ENCODE data around the gene SLIT1.

Gene SLIT1

GRCh38 chr10:97034301-97034700, 151.5 kb downstream of the SLIT1 start:
- TF ChIP-seq CEBPB (IDR thresholded peaks at IDR 0.05) (no peak), EGR1 (IDR thresholded peaks at IDR 0.05) (no peak), MAX (IDR thresholded peaks at IDR 0.05) (no peak), TAF1 (IDR thresholded peaks at IDR 0.05; ENCODE audit: low read depth) (no peak), FOXM1 (IDR thresholded peaks at IDR 0.05; ENCODE audit: borderline replicate concordance, low read depth) (no peak), CREB1 (IDR thresholded peaks at IDR 0.05; ENCODE audit: low read depth) (no peak), ZBTB7A (IDR thresholded peaks at IDR 0.05; ENCODE audit: low read depth) (no peak)
- TF ChIP-seq, protein P1, sequence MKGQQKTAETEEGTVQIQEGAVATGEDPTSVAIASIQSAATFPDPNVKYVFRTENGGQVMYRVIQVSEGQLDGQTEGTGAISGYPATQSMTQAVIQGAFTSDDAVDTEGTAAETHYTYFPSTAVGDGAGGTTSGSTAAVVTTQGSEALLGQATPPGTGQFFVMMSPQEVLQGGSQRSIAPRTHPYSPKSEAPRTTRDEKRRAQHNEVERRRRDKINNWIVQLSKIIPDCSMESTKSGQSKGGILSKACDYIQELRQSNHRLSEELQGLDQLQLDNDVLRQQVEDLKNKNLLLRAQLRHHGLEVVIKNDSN (IDR thresholded peaks at IDR 0.05) = no peak

DNA sequence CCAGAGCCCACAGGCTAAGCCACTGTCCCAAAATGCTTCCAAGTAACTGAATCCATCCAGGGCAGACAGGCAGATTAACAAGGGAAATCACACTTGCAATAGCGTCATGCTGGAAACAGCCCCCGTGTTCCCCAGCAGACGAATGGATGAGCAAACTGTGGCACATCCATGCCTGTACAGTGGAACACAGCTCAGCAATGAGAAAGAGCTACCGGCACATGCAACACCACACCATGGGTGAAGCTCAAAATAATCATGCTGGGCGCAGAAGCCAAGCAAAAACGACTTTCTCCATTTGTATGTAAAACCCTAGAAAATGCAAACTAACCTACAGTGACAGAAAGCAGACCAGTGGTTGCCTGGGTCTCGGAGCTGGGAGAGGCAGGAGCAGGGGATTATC, 153.1 kb downstream of the SLIT1 start:
- TF ChIP-seq EGR1 (IDR thresholded peaks at IDR 0.05) (no peak), ZBTB7A (IDR thresholded peaks at IDR 0.05; ENCODE audit: low read depth) (no peak), FOXM1 (IDR thresholded peaks at IDR 0.05; ENCODE audit: borderline replicate concordance, low read depth) (no peak), TAF1 (IDR thresholded peaks at IDR 0.05; ENCODE audit: low read depth) (no peak), RAD21 (IDR thresholded peaks at IDR 0.05; ENCODE audit: low read depth) (no peak), TEAD4 (IDR thresholded peaks at IDR 0.05) (no peak), EP300 (IDR thresholded peaks at IDR 0.05; ENCODE audit: borderline replicate concordance) (no peak), NFIC (IDR thresholded peaks at IDR 0.05) (no peak), CEBPB (IDR thresholded peaks at IDR 0.05) (no peak), TCF12 (IDR thresholded peaks at IDR 0.05; ENCODE audit: low read depth) (no peak), CREB1 (IDR thresholded peaks at IDR 0.05; ENCODE audit: low read depth) (no peak)
- TF ChIP-seq, protein P1 (IDR thresholded peaks at IDR 0.05) = no peak

DNA sequence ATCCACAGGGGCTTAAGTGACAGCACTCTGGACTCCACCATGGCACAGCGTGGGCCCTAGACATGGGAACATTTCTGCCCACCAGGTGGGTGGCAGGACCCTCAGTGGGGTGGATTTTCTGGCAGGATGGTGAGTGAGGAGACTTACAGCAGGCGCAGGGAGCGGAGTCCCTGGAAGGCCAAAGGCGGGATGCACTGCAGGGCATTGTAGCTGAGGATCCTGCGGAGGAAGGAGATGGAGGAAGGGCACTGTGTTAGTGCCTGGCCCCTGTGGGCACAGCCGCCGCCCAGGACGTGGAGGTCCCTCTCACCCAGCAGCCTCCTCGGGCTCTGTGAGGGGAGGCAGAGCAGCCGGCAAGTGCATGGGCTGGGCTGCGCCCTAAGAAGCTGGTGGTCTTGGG, 154.3 kb downstream of the SLIT1 start:
- TF ChIP-seq EGR1 (IDR thresholded peaks at IDR 0.05) = no peak
- no peak for TF ChIP-seq TAF1 (IDR thresholded peaks at IDR 0.05; ENCODE audit: low read depth)
- TF ChIP-seq CREB1 (IDR thresholded peaks at IDR 0.05; ENCODE audit: low read depth) = no peak
- no peak for TF ChIP-seq MAX (IDR thresholded peaks at IDR 0.05)
- TF ChIP-seq TCF12 (IDR thresholded peaks at IDR 0.05; ENCODE audit: low read depth) = no peak
- no peak for TF ChIP-seq TEAD4 (IDR thresholded peaks at IDR 0.05)
- TF ChIP-seq, protein P2, sequence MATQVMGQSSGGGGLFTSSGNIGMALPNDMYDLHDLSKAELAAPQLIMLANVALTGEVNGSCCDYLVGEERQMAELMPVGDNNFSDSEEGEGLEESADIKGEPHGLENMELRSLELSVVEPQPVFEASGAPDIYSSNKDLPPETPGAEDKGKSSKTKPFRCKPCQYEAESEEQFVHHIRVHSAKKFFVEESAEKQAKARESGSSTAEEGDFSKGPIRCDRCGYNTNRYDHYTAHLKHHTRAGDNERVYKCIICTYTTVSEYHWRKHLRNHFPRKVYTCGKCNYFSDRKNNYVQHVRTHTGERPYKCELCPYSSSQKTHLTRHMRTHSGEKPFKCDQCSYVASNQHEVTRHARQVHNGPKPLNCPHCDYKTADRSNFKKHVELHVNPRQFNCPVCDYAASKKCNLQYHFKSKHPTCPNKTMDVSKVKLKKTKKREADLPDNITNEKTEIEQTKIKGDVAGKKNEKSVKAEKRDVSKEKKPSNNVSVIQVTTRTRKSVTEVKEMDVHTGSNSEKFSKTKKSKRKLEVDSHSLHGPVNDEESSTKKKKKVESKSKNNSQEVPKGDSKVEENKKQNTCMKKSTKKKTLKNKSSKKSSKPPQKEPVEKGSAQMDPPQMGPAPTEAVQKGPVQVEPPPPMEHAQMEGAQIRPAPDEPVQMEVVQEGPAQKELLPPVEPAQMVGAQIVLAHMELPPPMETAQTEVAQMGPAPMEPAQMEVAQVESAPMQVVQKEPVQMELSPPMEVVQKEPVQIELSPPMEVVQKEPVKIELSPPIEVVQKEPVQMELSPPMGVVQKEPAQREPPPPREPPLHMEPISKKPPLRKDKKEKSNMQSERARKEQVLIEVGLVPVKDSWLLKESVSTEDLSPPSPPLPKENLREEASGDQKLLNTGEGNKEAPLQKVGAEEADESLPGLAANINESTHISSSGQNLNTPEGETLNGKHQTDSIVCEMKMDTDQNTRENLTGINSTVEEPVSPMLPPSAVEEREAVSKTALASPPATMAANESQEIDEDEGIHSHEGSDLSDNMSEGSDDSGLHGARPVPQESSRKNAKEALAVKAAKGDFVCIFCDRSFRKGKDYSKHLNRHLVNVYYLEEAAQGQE (IDR thresholded peaks at IDR 0.05; ENCODE audit: low read depth) = no peak
- TF ChIP-seq CEBPB (IDR thresholded peaks at IDR 0.05) = no peak
- TF ChIP-seq YY1 (IDR thresholded peaks at IDR 0.05; ENCODE audit: low read depth) = no peak
- no peak for TF ChIP-seq RAD21 (IDR thresholded peaks at IDR 0.05; ENCODE audit: low read depth)
- TF ChIP-seq, protein P1 (IDR thresholded peaks at IDR 0.05) = no peak
- no peak for TF ChIP-seq ZBTB7A (IDR thresholded peaks at IDR 0.05; ENCODE audit: low read depth)
- no peak for TF ChIP-seq NFIC (IDR thresholded peaks at IDR 0.05)
- no peak for TF ChIP-seq FOXM1 (IDR thresholded peaks at IDR 0.05; ENCODE audit: borderline replicate concordance, low read depth)
- TF ChIP-seq EP300 (IDR thresholded peaks at IDR 0.05; ENCODE audit: borderline replicate concordance) = no peak

GRCh38 chr10:97030894-97031293, 154.9 kb downstream of the SLIT1 start:
- TF ChIP-seq RAD21 (IDR thresholded peaks at IDR 0.05; ENCODE audit: low read depth) = no peak
- TF ChIP-seq CEBPB (IDR thresholded peaks at IDR 0.05) = no peak
- TF ChIP-seq ZBTB7A (IDR thresholded peaks at IDR 0.05; ENCODE audit: low read depth) = no peak
- TF ChIP-seq, protein P2 (IDR thresholded peaks at IDR 0.05; ENCODE audit: low read depth) = no peak
- TF ChIP-seq FOXM1 (IDR thresholded peaks at IDR 0.05; ENCODE audit: borderline replicate concordance, low read depth) = no peak
- no peak for TF ChIP-seq EP300 (IDR thresholded peaks at IDR 0.05; ENCODE audit: borderline replicate concordance)
- TF ChIP-seq, protein P1 (IDR thresholded peaks at IDR 0.05) = no peak
- no peak for TF ChIP-seq YY1 (IDR thresholded peaks at IDR 0.05; ENCODE audit: low read depth)
- TF ChIP-seq MAX (IDR thresholded peaks at IDR 0.05) = no peak

- TF ChIP-seq FOXM1 (IDR thresholded peaks at IDR 0.05; ENCODE audit: borderline replicate concordance, low read depth) (no peak), TEAD4 (IDR thresholded peaks at IDR 0.05) (no peak), RAD21 (IDR thresholded peaks at IDR 0.05; ENCODE audit: low read depth) (no peak)
- TF ChIP-seq, protein P1 (IDR thresholded peaks at IDR 0.05) = 0 out of 2 replicates have a peak, but pooled peaks have one; percentile 25
Observed at GRCh38 chr10:97029271-97029670, 156.5 kb downstream of the SLIT1 start.
